ENCODE measurements around the gene SEC14L3. TPM values are rescaled to one million over a fixed set of nuclear protein-coding genes. Genes with fewer than 3 reads are reported as not detected.

Gene SEC14L3
- total RNA-seq, 3 donors from 2014 or later (not counting 1 experiment from before 2014, with no cell fraction given): not detected

- 94% methylated on average over 9 of the region's 9 CpGs for WGBS (ENCODE audit: insufficient coverage)
- intact Hi-C loops (cut with micrococcal nuclease): no loop called here
These were observed 39.3 kb upstream of the SEC14L3 start for GRCh38 chr22:30511109-30511508.

GRCh38 chr22:30508216-30508615, 36.4 kb upstream of the SEC14L3 start:
- Histone ChIP-seq H3K27ac (ENCODE audit: low read length) (no peak overlapping the region), H3K4me3 (ENCODE audit: low read length) (no peak overlapping the region), H3K9me3 (ENCODE audit: control insufficient read depth, insufficient read depth, low read length) (no peaks in the 10 kb centered on the region), H3K27me3 (ENCODE audit: control insufficient read depth, insufficient read depth, low read length) (peaks cover 14% of the 10 kb centered on the region), H3K36me3 (ENCODE audit: control insufficient read depth, insufficient read depth, low read length) (no peaks in the 10 kb centered on the region), H3K4me1 (ENCODE audit: control insufficient read depth, insufficient read depth, low read length) (no peaks in the 10 kb centered on the region)
- WGBS (ENCODE audit: insufficient coverage): 73% methylated on average over 4 of the region's 5 CpGs
- ATAC-seq (no peak), DNase-seq (no peak)
- Mint-ChIP-seq H3K4me1 (no peaks in the 10 kb centered on the region), H3K27me3 (ENCODE audit: low read depth in 2 of 2) (peaks cover 18 to 20% of the 10 kb centered on the region in 2 donors), H3K27ac (no peak overlapping the region), H3K4me3 (no peak overlapping the region), H3K36me3 (no peaks in the 10 kb centered on the region), H3K9me3 (no peaks in the 10 kb centered on the region)
- intact Hi-C loops (cut with micrococcal nuclease): no loop called here
- TF ChIP-seq CTCF (IDR thresholded peaks at IDR 0.05): no peak

More at GRCh38 chr22:30511109-30511508, 39.3 kb upstream of the SEC14L3 start:
- ATAC-seq: no peak
- H3K9me3 ChIP-seq (ENCODE audit: control insufficient read depth, insufficient read depth, low read length): no peaks in the 10 kb centered on the region
- Mint-ChIP-seq H3K36me3 (no peaks in the 10 kb centered on the region), H3K9me3 (no peaks in the 10 kb centered on the region), H3K4me3 (no peak overlapping the region), H3K27ac (no peak overlapping the region), H3K4me1 (no peaks in the 10 kb centered on the region), H3K27me3 (ENCODE audit: low read depth in 2 of 2) (peaks cover 15 to 16% of the 10 kb centered on the region in 2 donors)
- H3K27me3 ChIP-seq (ENCODE audit: control insufficient read depth, insufficient read depth, low read length): peaks cover 4% of the 10 kb centered on the region
- H3K36me3 ChIP-seq (ENCODE audit: control insufficient read depth, insufficient read depth, low read length): no peaks in the 10 kb centered on the region
- TF ChIP-seq CTCF (IDR thresholded peaks at IDR 0.05): no peak
- H3K4me1 ChIP-seq (ENCODE audit: control insufficient read depth, insufficient read depth, low read length): no peaks in the 10 kb centered on the region
- no peak overlapping the region for H3K27ac ChIP-seq (ENCODE audit: low read length)
- DNase-seq: no peak
- H3K4me3 ChIP-seq (ENCODE audit: low read length): no peak overlapping the region

GRCh38 chr22:30507670-30508069, 35.9 kb upstream of the SEC14L3 start:
- no peak for TF ChIP-seq CTCF (IDR thresholded peaks at IDR 0.05)
- WGBS (ENCODE audit: insufficient coverage): 96% methylated on average over 2 of the region's 4 CpGs
- Histone ChIP-seq H3K4me3 (ENCODE audit: low read length) (no peak overlapping the region), H3K27me3 (ENCODE audit: control insufficient read depth, insufficient read depth, low read length) (peaks cover 14% of the 10 kb centered on the region), H3K27ac (ENCODE audit: low read length) (no peak overlapping the region), H3K4me1 (ENCODE audit: control insufficient read depth, insufficient read depth, low read length) (no peaks in the 10 kb centered on the region), H3K36me3 (ENCODE audit: control insufficient read depth, insufficient read depth, low read length) (no peaks in the 10 kb centered on the region), H3K9me3 (ENCODE audit: control insufficient read depth, insufficient read depth, low read length) (no peaks in the 10 kb centered on the region)
- DNase-seq (no peak), ATAC-seq (no peak)
- no peak overlapping the region for H3K4me3 Mint-ChIP-seq
- intact Hi-C loops (cut with micrococcal nuclease): no loop called here
- H3K36me3 Mint-ChIP-seq: no peaks in the 10 kb centered on the region
- no peak overlapping the region for H3K27ac Mint-ChIP-seq
- H3K27me3 Mint-ChIP-seq (ENCODE audit: low read depth in 2 of 2): peaks cover 18 to 20% of the 10 kb centered on the region in 2 donors
- H3K9me3 Mint-ChIP-seq: no peaks in the 10 kb centered on the region
- H3K4me1 Mint-ChIP-seq: no peaks in the 10 kb centered on the region

- Mint-ChIP-seq H3K27me3 (ENCODE audit: low read depth in 2 of 2) (peaks cover 18 to 20% of the 10 kb centered on the region in 2 donors), H3K36me3 (no peaks in the 10 kb centered on the region), H3K9me3 (no peaks in the 10 kb centered on the region), H3K27ac (no peak overlapping the region), H3K4me1 (no peaks in the 10 kb centered on the region), H3K4me3 (no peak overlapping the region)
- TF ChIP-seq CTCF (IDR thresholded peaks at IDR 0.05): no peak
- DNase-seq (no peak), ATAC-seq (no peak)
- intact Hi-C loops (cut with micrococcal nuclease): no loop called here
- Histone ChIP-seq H3K36me3 (ENCODE audit: control insufficient read depth, insufficient read depth, low read length) (no peaks in the 10 kb centered on the region), H3K27me3 (ENCODE audit: control insufficient read depth, insufficient read depth, low read length) (peaks cover 14% of the 10 kb centered on the region), H3K4me1 (ENCODE audit: control insufficient read depth, insufficient read depth, low read length) (no peaks in the 10 kb centered on the region), H3K4me3 (ENCODE audit: low read length) (no peak overlapping the region), H3K9me3 (ENCODE audit: control insufficient read depth, insufficient read depth, low read length) (no peaks in the 10 kb centered on the region), H3K27ac (ENCODE audit: low read length) (no peak overlapping the region)
- 88% methylated on average over 8 of the region's 8 CpGs for WGBS (ENCODE audit: insufficient coverage)
These were observed 34.7 kb upstream of the SEC14L3 start for GRCh38 chr22:30506507-30506968.
